HepG2 (cell line): ENCODE data around the gene SMARCB1. TPM values are rescaled to one million over a fixed set of nuclear protein-coding genes. Genes with fewer than 3 reads are reported as not detected.

Experiments
- ATAC-seq: fragments of 200-7000 bp; cut with Tn5 transposase; 3 replicates; pipeline ENCODE4 v1.9.1; 2020; ENCODE audit warnings: mild to moderate bottlenecking, moderate library complexity
- BruUV-seq: library from RNA; stranded (reverse); fragments of 400-500 nt; replicated peaks from 2 replicates; lab custom pipeline; 2021; lab: Mats Ljungman, UMichigan
- CTCF ChIA-PET: fragments of 300-600 bp; formaldehyde crosslinking; extraction: SDS; loops from one replicate; lab custom pipeline; 2021; ENCODE audit warnings: low total read pairs, inconsistent platforms, low intra/inter-chr PET ratio; lab: Yijun Ruan, JAX
- POLR2A ChIA-PET: fragments of 350-600 bp; sonication (Branson Sonifier 250); formaldehyde crosslinking; loops from one replicate; lab custom pipeline; 2020; ENCODE audit warnings: antibody characterized with exemption, inconsistent platforms; lab: Yijun Ruan, JAX
- DNase-seq: peaks from one replicate; pipeline ENCODE4 v3.0.0-alpha.2; 2015; ENCODE audit warnings: low spot score
- FAIRE-seq: peaks from 3 replicates; lab custom pipeline; 2011; peaks lifted over from hg19 to GRCh38; lab: Jason Lieb, UNC
- H2AFZ ChIP-seq: one replicate; pipeline ENCODE4 v1.6.1; 2011; ENCODE audit warnings: low read length, inconsistent platforms
- H3K27ac ChIP-seq: fragments of 300-600 bp; 3 replicates; pipeline ENCODE4 v1.8.0; 2011; ENCODE audit warnings: mixed run types, mild to moderate bottlenecking, mixed read lengths, low read length, inconsistent platforms; ENCODE audit not compliant: insufficient read depth; ENCODE audit errors: extremely low read length
- H3K27me3 ChIP-seq, 2 experiments: fragments of 200-600 bp in 1 of 2; 2 replicates in 1 of 2; 3 replicates in 1 of 2; pipeline versions ENCODE4 v1.6.0 to v1.8.0; 2011; ENCODE audit warnings: low read length in 2 of 2, mild to moderate bottlenecking in 2 of 2, moderate library complexity in 2 of 2, inconsistent platforms in 1 of 2; ENCODE audit not compliant: insufficient read depth in 2 of 2, control insufficient read depth in 1 of 2
- H3K36me3 ChIP-seq, 2 experiments: fragments of 200-600 bp in 1 of 2; replicated peaks in 1 of 2; 2 replicates in 1 of 2; 3 replicates in 1 of 2; pipeline versions ENCODE4 v1.5.1 to v1.8.0; 2011; ENCODE audit warnings: low read length in 2 of 2, inconsistent platforms in 1 of 2; ENCODE audit not compliant: insufficient read depth in 2 of 2, control insufficient read depth in 1 of 2
- H3K4me1 ChIP-seq: 2 replicates; pipeline ENCODE4 v1.5.1; 2012; ENCODE audit warnings: low read length, inconsistent platforms; ENCODE audit not compliant: insufficient read depth
- H3K4me2 ChIP-seq: 2 replicates; pipeline ENCODE4 v1.6.0; 2011; ENCODE audit warnings: low read depth, low read length, inconsistent platforms
- H3K4me3 ChIP-seq, 3 experiments: fragments of 200-600 bp in 1 of 3; sonication (generic), shearing (Covaris generic) in 1 of 3; replicated peaks in 1 of 3; 2 replicates each; pipeline ENCODE4 v1.5.1; 2011 to 2016; ENCODE audit warnings: low read length in 3 of 3, inconsistent platforms in 2 of 3, low read depth in 2 of 3, mild to moderate bottlenecking in 2 of 3, control low read depth in 1 of 3, mixed read lengths in 1 of 3; ENCODE audit not compliant: insufficient read depth in 1 of 3
- H3K79me2 ChIP-seq: one replicate; pipeline ENCODE4 v1.6.1; 2011; ENCODE audit warnings: low read length, inconsistent platforms; ENCODE audit not compliant: insufficient read depth
- H3K9ac ChIP-seq: 2 replicates; pipeline ENCODE4 v1.6.0; 2011; ENCODE audit warnings: mild to moderate bottlenecking, low read depth, low read length, inconsistent platforms; ENCODE audit not compliant: insufficient read depth
- H3K9me3 ChIP-seq: 2 replicates; pipeline ENCODE4 v1.5.1; 2012; ENCODE audit warnings: mild to moderate bottlenecking, low read length
- H4K20me1 ChIP-seq: 2 replicates; pipeline ENCODE4 v1.6.0; 2011; ENCODE audit warnings: inconsistent platforms, mild to moderate bottlenecking, low read length, moderate library complexity; ENCODE audit not compliant: insufficient read depth
- ATF6 ChIP-seq: sonication (generic); formaldehyde crosslinking; conservative IDR thresholded peaks from 2 replicates; pipeline ENCODE4 v1.4.0; 2020; ENCODE audit warnings: missing genetic modification reagents
- GLI4 ChIP-seq: sonication (generic); formaldehyde crosslinking; IDR thresholded peaks from 2 replicates; pipeline ENCODE4 v1.5.1; 2020; ENCODE audit warnings: missing genetic modification reagents, mild to moderate bottlenecking, moderate library complexity, borderline replicate concordance
- HNRNPL ChIP-seq: fragments of 200-400 bp; formaldehyde crosslinking; IDR thresholded peaks from 2 replicates; pipeline ENCODE4 v1.6.1; 2017; ENCODE audit warnings: mild to moderate bottlenecking, low read depth, low read length
- KAT8 ChIP-seq: IDR thresholded peaks from 2 replicates; pipeline ENCODE4 v1.6.1; 2016; ENCODE audit warnings: missing genetic modification reagents, missing compliant biosample characterization
- NR2C2 ChIP-seq: sonication (generic); formaldehyde crosslinking; IDR thresholded peaks from 2 replicates; pipeline ENCODE4 v1.4.0; 2020; ENCODE audit warnings: missing genetic modification reagents, mild to moderate bottlenecking, moderate library complexity, borderline replicate concordance
- NR3C1 ChIP-seq: sonication (generic); formaldehyde crosslinking; IDR thresholded peaks from 2 replicates; pipeline ENCODE4 v1.4.0; 2020; ENCODE audit warnings: missing genetic modification reagents
- RELA ChIP-seq: sonication (generic); formaldehyde crosslinking; IDR thresholded peaks from 2 replicates; pipeline ENCODE4 v1.4.0; 2020; ENCODE audit warnings: missing genetic modification reagents
- STAG1 ChIP-seq: sonication (generic); formaldehyde crosslinking; IDR thresholded peaks from 2 replicates; pipeline ENCODE4 v1.4.0; 2020; ENCODE audit warnings: missing genetic modification reagents
- TAF15 ChIP-seq: fragments of 200-400 bp; formaldehyde crosslinking; IDR thresholded peaks from one replicate; pipeline ENCODE4 v1.6.1; 2018; ENCODE audit warnings: mild to moderate bottlenecking, low read depth, low read length; ENCODE audit not compliant: poor library complexity, severe bottlenecking
- ZFAT ChIP-seq: sonication (generic); formaldehyde crosslinking; conservative IDR thresholded peaks from 2 replicates; pipeline ENCODE4 v1.8.1; 2023; ENCODE audit warnings: missing genetic modification reagents, inconsistent platforms
- ZKSCAN8 ChIP-seq: IDR thresholded peaks from 2 replicates; pipeline ENCODE4 v1.6.1; 2016; ENCODE audit warnings: borderline replicate concordance, missing genetic modification reagents, missing compliant biosample characterization
- ZNF101 ChIP-seq: sonication (generic); formaldehyde crosslinking; IDR thresholded peaks from 2 replicates; pipeline ENCODE4 v1.4.0; 2020; ENCODE audit warnings: mild to moderate bottlenecking, low read depth, missing genetic modification reagents, borderline replicate concordance
- ZNF20 ChIP-seq: sonication (generic); formaldehyde crosslinking; IDR thresholded peaks from 2 replicates; pipeline ENCODE4 v1.4.0; 2020; ENCODE audit warnings: mild to moderate bottlenecking, moderate library complexity, missing genetic modification reagents
- ZNF441 ChIP-seq: sonication (generic); formaldehyde crosslinking; IDR thresholded peaks from 2 replicates; pipeline ENCODE4 v1.7.0; 2021; ENCODE audit warnings: missing genetic modification reagents, borderline replicate concordance
- ZNF773 ChIP-seq: sonication (generic); formaldehyde crosslinking; IDR thresholded peaks from 2 replicates; pipeline ENCODE4 v1.4.0; 2020; ENCODE audit warnings: missing genetic modification reagents, borderline replicate concordance
- WGBS: methylation state at CpG from one replicate; pipeline ENCODE4 v1.1.6; 2017; ENCODE audit warnings: low lambda C conversion rate; 5-methylcytosine and 5-hydroxymethylcytosine counted together
- in situ Hi-C: cut with HindIII; loops from 2 replicates; pipeline ENCODE4 v1.10.0; 2017; ENCODE audit warnings: low pct_unique_long_range_greater_than_20kb; ENCODE audit not compliant: extremely low pct_ligation_motif_present
- intact Hi-C: fragments of 100-400 bp; cut with micrococcal nuclease; formaldehyde crosslinking; loops from one replicate; pipeline ENCODE4 v1.10.0; 2022; ENCODE audit not compliant: unreplicated experiment
- polyA plus RNA-seq, 8 experiments: library from polyadenylated mRNA; depleted of rRNA in 3 of 8; stranded (reverse) in 7 of 8; unstranded in 1 of 8; fragments of >200 nt; fragmentation: Illumina TruSeq in 4 of 8; extraction: Trizol in 4 of 8; gene quantifications; 2 replicates each; pipeline versions ENCODE4 v1.2.1 to v1.2.3, GENCODE V29; 2011 to 2016; ENCODE audit warnings: low read depth in 4 of 8, missing spikeins in 1 of 8, mixed read lengths in 1 of 8; ENCODE audit not compliant: insufficient read depth in 1 of 8
- total RNA-seq, 5 experiments: library from RNA; depleted of rRNA; stranded (reverse); fragments of >200 nt; fragmentation: Illumina TruSeq; extraction: Trizol; gene quantifications; 2 replicates each; pipeline ENCODE4 v1.2.3, GENCODE V29; 2016; ENCODE audit warnings: low read depth in 1 of 5
- TF ChIP-seq, protein P1 (sequence below): sonication (generic); formaldehyde crosslinking; IDR thresholded peaks from 2 replicates; pipeline ENCODE4 v1.4.0; 2020; ENCODE audit warnings: missing genetic modification reagents; ENCODE audit errors: not compliant biosample characterization
- TF ChIP-seq, protein P2 (sequence below): sonication (generic); formaldehyde crosslinking; IDR thresholded peaks from 2 replicates; pipeline ENCODE4 v1.5.0; 2020; ENCODE audit warnings: missing genetic modification reagents
- TF ChIP-seq, protein P3 (sequence below): sonication (generic); formaldehyde crosslinking; conservative IDR thresholded peaks from 2 replicates; pipeline ENCODE4 v1.4.0; 2020; ENCODE audit warnings: missing genetic modification reagents

Gene SMARCB1
- total and polyA plus RNA-seq, 2 of the 13 experiments (the other 11 are each of a cell fraction or from before 2014, with no cell fraction given) = 74.0 to 166 TPM

GRCh38 chr22:23782252-23782651, 4.5 kb upstream of the SMARCB1 start:
- CTCF ChIA-PET = no interaction called here
- no peak overlapping the region for H2AFZ ChIP-seq
- H3K9ac ChIP-seq = no peak overlapping the region
- no peak overlapping the region for H3K4me2 ChIP-seq
- no peak for TF ChIP-seq NR3C1 (CRISPR knock-in tag)
- TF ChIP-seq NR2C2 (CRISPR knock-in tag) = no peak
- TF ChIP-seq RELA (CRISPR knock-in tag) = no peak
- TF ChIP-seq TAF15 = no peak
- TF ChIP-seq STAG1 = no peak
- TF ChIP-seq, protein P1, sequence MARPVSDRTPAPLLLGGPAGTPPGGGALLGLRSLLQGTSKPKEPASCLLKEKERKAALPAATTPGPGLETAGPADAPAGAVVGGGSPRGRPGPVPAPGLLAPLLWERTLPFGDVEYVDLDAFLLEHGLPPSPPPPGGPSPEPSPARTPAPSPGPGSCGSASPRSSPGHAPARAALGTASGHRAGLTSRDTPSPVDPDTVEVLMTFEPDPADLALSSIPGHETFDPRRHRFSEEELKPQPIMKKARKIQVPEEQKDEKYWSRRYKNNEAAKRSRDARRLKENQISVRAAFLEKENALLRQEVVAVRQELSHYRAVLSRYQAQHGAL = no peak
- no peak for TF ChIP-seq HNRNPL
- TF ChIP-seq ZFAT (CRISPR knock-in tag) = no peak
- TF ChIP-seq, protein P2, sequence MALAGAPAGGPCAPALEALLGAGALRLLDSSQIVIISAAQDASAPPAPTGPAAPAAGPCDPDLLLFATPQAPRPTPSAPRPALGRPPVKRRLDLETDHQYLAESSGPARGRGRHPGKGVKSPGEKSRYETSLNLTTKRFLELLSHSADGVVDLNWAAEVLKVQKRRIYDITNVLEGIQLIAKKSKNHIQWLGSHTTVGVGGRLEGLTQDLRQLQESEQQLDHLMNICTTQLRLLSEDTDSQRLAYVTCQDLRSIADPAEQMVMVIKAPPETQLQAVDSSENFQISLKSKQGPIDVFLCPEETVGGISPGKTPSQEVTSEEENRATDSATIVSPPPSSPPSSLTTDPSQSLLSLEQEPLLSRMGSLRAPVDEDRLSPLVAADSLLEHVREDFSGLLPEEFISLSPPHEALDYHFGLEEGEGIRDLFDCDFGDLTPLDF (CRISPR knock-in tag) = no peak
- no peak for TF ChIP-seq ZNF101 (CRISPR knock-in tag)
- TF ChIP-seq GLI4 (CRISPR knock-in tag) = no peak
- no peak for TF ChIP-seq KAT8 (CRISPR knock-in tag)
- TF ChIP-seq ZNF773 (CRISPR knock-in tag) = no peak
- no peak for TF ChIP-seq ZNF20
- no peak for TF ChIP-seq ZKSCAN8 (CRISPR knock-in tag)
- no peak for TF ChIP-seq ATF6 (CRISPR knock-in tag)
- no peak for TF ChIP-seq ZNF441 (CRISPR knock-in tag)
- TF ChIP-seq, protein P3, sequence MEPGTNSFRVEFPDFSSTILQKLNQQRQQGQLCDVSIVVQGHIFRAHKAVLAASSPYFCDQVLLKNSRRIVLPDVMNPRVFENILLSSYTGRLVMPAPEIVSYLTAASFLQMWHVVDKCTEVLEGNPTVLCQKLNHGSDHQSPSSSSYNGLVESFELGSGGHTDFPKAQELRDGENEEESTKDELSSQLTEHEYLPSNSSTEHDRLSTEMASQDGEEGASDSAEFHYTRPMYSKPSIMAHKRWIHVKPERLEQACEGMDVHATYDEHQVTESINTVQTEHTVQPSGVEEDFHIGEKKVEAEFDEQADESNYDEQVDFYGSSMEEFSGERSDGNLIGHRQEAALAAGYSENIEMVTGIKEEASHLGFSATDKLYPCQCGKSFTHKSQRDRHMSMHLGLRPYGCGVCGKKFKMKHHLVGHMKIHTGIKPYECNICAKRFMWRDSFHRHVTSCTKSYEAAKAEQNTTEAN (CRISPR knock-in tag) = no peak
- peaks cover under 1% of the 10 kb centered on the region; the same call in 1 of the 2 replicates for H4K20me1 ChIP-seq
- H3K27me3 ChIP-seq = no peaks in the 10 kb centered on the region
- DNase-seq = no peak
- no peaks in the 10 kb centered on the region for H3K36me3 ChIP-seq
- FAIRE-seq = no peak
- ATAC-seq = no peak
- no peaks in the 10 kb centered on the region for H3K79me2 ChIP-seq
- intact Hi-C loops = no loop called here
- H3K27ac ChIP-seq = no peak overlapping the region
- POLR2A ChIA-PET = no interaction called here
- in situ Hi-C loops = loop anchor here (5.0 kb wide), 1 partner anchor 65 kb away; no protein-coding TSS in a partner anchor
- peaks cover 69% of the 10 kb centered on the region for H3K4me1 ChIP-seq
- no peaks in the 10 kb centered on the region for H3K9me3 ChIP-seq
- no TSS peak for BruUV-seq
- H3K4me3 ChIP-seq = no peak overlapping the region
- WGBS = 93% methylated on average over 7 of the region's 16 CpGs
